ENCODE measurements around the gene CDKL1.
"Not testable (repeated sequence)": the region's sequence is repeated elsewhere in the genome, so short reads cannot be mapped to it uniquely, and the experiment has no call there.

Gene CDKL1

DNA sequence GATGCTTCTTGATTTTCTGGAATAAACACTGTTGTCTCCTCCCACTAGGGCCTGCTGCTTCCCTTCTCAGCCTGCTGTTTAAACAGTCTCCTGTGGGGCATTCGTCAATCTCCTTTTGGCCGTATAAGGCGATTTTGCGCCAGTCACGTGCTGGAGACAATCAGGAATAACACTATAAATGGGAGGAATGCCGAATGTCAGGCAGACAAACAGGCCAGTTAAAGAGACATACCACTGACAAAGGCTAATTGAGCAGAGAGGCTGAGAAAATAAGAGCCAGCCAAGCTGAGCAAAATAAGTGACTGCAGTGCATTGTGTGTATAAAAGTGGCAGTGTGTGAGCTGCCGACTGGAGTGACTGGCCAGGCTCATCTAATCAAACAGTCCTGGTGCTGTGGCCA, 61.3 kb downstream of the CDKL1 start:
- DNase-seq (ENCODE audit: low read depth, low spot score) = peak; percentile 86

DNA sequence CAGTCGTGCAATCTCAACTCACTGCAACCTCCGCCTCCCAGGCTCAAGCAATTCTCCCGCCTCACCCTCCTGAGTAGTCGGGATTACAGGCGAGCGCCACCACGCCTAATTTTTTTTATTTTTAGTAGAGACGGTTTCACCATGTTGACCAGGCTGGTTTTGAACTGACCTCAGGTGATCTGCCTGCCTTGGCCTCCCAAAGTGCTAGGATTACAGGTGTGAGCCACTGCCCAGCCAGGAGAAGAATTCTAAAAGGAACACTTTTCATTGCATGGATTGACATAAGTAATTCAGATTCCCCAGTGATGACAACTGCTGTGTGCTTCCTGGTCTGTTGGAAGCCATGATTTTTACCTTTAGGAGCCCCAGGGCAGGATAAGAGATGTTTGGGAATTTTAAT, 62.5 kb downstream of the CDKL1 start:
- DNase-seq (ENCODE audit: low read depth, low spot score) = no peak

DNA sequence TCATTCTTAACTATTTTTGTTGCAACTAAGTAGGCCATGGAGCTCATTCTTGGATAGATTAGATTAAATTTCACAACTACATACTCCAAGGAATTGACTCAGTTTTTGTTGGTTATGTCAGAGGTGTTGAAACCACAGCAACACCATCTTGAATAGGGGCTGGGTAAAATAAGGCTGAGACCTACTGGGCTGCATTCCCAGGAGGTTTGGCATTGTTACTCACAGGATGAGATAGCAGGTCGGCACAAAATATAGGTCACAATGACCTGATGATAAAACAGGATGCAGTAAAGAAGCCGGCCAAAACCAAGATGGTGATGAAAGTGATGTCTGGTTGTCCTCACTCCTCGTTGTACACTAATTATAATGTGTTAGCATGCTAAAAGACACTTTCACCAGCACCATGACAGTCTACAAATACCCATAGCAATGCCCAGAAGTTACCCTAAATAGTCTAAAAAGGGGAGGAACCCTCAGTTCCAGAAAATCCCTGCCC, 63.6 kb downstream of the CDKL1 start:
- peak; percentile 13 for DNase-seq (ENCODE audit: low read depth, low spot score)

DNA sequence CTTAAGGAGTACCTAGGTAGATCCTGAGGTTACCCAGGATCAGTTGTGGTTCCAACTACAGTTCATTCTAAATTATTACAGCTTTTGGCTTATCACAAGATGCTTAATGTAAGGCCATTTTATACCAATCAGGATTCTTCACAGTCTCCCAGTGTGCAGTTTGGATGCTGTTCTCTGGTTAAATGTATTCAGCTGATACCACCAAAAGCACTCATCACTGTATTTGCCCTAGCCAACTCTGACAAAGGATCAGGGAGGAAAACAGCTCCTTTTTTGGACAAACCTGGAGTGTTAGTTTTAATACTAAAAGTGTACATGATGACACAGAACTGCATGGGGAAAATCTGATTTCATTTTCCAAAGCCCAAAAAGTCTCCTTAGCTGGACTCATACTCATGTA, 65.1 kb downstream of the CDKL1 start:
- DNase-seq (ENCODE audit: low read depth, low spot score) = no peak

DNA sequence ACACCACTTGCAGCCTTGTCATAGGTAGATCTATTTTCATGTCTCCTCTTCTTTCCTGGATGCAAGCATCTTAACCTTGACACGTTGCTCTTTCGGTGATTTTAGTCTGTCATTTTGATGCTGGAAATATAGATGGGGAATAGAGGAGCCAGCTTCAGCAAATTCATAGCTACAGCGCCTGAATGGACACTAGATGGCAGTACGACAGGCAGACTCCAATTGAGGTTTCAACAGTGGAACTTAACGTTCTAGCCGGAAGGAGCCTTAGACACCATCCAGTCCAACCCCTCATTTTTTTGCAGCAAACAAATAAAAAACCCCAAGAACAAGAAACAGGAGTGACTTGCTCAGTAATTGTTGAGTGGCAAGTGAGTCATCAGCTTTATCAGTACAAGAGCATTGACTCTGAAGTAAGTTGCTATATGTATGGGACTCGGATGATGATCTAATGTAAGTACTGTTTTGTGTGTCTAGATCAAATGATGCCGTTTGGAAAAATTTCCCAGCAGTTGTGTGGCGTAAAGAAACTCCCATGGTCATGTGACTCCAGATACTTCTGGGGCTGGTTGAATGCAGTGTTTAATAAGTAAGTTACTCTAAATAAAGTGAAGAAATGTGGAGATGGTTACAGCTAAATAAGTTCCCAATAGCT, 75.5 kb downstream of the CDKL1 start:
- peak; percentile 58 for DNase-seq (ENCODE audit: low read depth, low spot score)

DNA sequence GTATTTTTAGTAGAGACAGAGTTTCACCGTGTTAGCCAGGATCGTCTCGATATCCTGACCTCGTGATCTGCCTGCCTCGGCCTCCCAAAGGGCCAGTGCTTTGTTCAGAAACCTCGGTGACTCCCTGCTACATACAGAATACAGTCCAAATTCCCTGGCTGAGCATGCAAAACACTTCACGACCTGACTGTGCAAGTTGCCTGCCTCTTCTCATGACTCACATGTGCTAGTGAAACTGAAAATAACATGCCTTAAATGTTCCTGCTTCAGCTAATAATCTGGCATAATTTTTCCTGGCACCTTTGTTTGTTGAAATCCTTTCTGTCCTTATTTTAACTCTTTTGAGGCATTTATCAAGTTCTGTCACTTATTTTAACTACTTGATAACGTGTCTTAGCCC, 76.4 kb downstream of the CDKL1 start:
- DNase-seq (ENCODE audit: low read depth, low spot score) = no peak

DNA sequence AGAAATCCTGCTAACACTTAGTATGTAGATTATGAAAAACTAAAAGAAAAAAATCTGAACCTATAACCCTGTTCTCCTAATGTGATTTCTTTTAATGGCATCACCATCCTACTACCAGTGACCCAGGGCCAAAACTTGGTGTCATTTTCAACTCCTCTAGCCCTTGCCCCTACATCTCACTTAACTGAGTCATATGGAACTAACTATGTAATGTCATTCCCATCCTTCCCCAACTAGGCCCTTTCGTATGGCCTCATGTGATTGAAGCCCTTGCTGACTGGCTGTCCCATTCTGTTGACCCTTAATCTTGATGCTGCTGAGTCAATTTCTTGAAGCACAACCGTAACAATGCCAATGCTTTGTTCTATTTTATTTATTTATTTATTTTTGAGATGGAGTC, 77.0 kb downstream of the CDKL1 start:
- DNase-seq (ENCODE audit: low read depth, low spot score) = no peak

DNA sequence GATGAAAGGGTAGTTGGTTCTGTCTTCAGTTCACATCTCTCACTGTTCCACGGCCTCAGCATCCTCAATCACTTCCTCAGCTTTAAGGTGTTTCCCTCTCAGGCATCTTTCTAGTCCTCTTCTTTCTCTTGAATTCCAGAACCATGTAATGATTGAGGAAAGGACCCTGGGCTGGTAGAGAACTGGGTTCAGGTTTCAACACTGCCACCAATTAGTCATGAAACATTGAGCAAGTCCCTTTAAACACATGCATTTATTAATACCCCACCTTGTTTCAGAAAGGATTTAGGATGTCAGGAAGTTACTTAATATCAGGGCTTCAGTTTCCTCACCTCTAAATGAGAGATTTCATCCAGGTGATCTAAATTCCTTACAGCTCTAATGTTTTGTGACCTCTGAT, 77.4 kb downstream of the CDKL1 start:
- DNase-seq (ENCODE audit: low read depth, low spot score) = no peak

DNA sequence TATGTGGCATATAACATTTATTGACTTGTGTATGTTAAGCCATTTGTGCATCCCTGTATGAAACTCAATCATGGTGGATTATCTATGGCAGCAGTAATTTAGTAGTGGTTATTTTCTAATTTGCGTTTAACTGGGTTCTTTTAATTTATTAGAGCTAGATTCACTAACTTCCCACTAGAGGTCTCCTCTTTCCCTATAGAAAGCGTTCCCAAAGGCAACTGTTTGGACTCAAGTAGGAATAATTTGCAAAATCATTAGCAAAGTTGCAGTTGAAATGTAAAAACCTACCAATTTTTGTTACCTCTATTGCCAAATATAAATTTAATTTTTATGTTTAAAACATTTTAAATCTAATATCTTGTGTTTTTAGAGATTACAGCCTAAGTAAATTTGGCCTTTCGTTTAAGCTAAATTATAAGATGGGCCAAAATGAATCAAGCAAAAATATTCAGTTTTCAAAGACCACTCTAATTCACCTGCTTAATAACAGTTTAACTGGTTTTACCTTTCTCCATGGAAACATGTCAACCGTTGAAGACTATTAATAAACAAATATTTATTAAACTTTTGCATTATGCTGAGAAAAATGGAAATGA, 78.6 kb downstream of the CDKL1 start:
- DNase-seq (ENCODE audit: low read depth, low spot score) = no peak

DNA sequence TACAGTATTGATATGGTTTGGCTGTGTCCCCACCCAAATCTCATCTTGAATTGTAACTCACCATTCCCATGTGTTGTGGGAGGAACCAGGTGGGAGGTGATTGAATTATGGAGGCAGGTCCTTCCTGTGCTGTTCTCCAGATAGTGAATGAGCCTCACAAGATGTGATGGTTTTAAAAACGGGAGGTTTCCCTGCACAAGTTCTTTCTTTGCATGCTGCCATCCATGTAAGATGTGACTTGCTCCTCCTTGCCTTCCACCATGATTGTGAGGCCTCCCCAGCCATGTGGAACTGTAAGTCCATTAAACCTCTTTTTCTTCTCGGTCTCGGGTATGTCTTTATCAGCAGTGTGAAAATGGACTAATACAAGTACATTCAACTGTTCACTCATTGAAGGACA, 82.6 kb downstream of the CDKL1 start:
- not testable (repeated sequence) for DNase-seq (ENCODE audit: low read depth, low spot score)

DNA sequence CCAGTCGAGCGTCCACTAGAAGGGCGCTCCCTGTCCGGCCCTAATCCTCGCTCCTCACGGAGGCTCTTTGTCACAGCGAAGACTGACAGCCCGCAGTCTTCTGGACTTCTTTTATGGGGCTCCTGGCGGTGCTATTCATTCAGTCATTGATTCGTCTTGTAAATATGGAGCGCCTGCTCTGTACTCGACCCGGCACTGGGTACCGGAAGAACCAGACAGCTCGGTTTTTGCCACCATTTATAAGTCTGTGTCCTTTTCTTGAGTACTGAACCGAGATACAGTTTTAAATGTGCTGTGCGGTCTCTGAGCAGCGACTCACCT, 84.0 kb downstream of the CDKL1 start:
- no peak for DNase-seq (ENCODE audit: low read depth, low spot score)

DNA sequence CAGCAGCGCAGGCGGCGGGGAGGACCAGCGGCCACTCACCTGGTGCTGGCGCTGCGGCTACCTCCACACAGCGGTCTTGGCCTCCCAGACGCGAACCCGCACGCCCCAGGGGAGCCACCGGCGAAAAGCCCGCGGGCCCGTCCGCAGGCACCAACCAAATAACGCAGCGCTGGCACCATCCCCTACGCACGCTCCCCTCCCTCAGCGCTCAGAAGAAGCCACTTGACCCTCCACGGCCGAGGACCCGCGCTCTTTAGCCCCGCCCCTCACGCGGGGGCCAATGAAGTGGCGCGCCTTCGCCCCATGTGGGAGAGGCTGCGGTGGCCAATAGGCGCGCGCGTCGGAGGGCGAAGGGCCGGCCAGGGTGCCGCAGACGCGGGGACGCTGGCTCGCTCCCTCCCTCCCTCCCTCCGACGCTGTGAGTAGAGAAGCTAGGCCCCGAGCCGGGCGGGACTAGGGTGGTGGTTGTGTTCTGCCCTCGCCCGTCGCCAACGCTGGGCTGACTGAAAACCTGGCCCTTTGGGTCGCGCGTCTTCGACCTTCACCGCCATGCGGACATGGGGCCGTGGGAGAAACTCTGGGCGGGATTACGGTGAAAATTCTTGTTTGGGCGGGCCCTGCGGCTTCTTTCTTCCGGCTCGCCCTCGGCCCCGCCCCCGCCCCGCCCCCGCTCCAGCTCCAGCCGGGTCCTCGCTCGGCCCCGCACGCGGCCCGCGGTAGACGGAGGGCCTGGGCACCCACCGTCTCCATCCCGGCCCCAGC, 84.5 kb downstream of the CDKL1 start, which contains the start of the genes DMAC2L and L2HGDH:
Gene DMAC2L (plus strand): TSS at position 353 of the 762 bp plus-strand sequence. CDS start 9,164 bp downstream, outside the sequence.
Gene L2HGDH (minus strand): TSS at position 258 of the 762 bp plus-strand sequence. CDS start 79 bp downstream, at position 179.
- peak; percentile 98 for DNase-seq (ENCODE audit: low read depth, low spot score)

DNA sequence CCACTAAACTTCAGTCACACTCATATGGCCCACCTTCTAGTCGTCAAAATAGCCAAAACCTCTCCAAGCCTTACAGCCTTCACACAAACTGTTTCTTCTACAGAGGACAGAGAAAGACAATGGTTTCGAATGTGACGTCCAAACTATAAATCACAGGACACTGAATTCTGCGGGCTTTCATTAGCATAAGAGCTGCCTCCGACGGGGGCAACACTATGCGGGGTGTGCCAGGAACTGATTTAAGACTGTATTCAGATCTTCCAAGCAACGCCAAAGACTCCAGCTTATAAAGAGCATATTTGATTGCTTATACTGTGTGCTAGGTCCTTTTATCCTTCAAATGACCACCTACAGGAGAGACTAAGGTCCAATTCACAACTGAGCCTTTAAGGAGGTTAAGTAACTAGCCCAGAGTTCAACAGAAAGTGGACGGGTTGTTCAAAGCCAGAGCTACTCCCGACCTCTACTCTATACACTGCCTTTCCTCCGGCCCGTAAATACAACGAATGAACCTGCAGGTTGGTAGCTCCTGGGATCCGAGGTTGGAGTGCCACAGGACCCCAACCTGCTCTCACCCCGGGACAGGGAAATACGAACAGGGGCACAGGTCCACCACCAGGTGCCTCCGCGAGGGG, 85.2 kb downstream of the CDKL1 start:
- DNase-seq (ENCODE audit: low read depth, low spot score) = no peak

DNA sequence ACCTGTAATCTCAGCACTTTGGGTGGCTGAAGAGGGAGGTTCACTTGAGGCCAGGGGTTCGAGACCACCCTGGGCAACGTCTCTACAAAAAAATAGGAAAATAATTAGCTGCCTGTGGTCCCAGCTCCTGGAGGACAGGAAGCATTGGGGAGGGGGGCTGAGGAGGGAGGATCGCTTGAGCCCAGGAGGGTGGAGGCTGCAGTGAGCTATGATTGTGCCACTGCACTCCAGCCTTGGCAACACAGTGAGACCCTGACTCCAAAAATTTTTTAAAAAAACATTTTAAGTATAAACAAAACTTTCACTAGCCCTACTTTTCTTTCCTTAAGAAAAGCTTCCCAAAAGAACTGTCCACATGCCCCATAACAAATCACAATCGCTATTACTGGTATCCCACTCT, 86.2 kb downstream of the CDKL1 start:
- DNase-seq (ENCODE audit: low read depth, low spot score) = no peak

DNA sequence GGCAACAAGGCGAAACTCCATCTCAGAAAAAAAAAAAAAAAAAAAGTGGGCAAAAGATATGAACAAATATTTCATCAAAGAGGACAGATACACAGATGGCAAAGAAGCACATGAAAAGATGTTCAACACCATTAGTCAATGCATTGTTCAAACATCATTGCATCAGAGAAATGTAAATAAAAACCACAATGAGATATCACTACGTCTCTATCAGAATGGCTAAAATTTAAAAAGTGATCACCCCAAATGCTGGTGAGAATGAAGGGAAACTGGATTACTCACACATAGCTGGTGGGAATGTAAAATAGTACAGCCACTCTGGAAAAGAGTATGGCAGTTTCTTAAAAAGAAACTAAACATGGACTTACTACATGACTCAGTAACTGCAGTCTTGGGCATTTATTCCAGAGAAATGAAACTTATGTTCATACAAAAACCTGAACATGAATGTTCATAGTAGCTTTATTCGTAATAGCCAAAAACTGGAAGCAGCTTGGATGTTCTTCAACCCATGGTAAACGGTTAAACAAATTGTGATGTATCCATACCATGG, 88.2 kb downstream of the CDKL1 start:
- DNase-seq (ENCODE audit: low read depth, low spot score) = no peak

DNA sequence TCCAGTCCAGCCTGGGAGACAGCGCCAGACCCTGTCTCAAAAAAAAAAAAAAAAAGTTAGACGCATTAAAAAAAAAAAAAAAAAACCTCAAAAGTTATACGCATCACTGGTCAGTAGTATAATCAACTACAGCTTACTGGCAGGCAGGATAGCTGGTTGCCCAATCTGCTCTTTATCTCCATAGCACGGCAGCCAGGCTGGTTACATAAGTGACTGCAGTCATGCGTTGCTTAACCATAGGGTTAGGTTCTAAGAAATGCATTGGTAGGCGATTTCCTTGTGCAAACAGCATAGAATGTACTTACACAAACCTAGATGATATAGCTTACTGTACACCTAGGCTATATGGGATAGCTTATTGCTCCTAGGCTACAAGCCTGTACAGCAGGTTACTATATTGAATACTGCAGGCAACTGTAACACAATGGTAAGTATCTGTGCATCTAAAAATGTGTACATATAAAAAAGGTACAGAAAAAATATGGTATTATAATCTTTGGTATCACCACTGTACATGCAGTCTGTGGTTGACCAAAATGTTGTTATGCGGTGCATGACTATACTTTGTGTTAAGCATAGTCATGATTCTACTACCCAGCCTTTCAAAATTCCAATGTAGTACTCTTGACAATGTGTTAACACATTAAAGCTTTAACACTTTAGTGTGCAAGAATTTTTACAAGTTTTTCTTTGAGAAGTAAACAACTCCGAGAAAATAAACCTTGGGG, 92.8 kb downstream of the CDKL1 start:
- DNase-seq (ENCODE audit: low read depth, low spot score) = no peak

DNA sequence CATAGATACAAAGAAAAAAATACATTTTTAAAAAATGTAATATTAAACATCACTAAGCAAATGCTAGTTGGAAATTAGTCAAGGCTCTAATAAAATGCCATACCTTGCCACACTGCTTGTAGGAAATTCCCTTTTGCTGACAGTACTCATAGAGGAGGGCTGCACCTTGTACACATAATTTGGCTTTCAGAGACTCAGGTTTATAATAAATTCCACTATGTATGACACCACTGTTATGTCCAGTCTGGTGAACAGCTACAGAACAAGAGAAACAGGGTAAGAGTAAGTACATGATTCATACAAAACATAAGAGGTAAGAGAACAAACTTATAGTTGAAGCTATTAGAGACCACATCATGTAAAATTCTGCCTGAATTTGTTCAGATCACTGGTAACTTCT, 94.8 kb downstream of the CDKL1 start:
- DNase-seq (ENCODE audit: low read depth, low spot score) = no peak

DNA sequence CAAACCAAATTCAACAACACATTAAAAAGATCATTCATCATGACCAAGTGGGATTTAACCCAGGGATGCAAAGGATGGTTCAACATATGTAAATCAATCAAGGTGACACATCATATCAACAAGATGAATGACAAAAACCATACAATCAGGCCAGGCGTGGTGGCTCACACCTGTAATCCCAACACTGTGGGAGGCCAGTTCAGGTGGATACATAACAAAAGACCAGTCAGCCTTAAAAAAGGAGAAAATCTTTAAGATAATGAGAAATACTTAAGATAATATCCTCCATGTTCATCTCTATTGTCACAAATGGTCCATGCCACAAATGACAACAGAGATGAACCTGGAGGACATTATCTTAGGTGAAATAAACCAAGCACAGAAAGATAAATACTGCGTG, 97.1 kb downstream of the CDKL1 start:
- no peak for DNase-seq (ENCODE audit: low read depth, low spot score)

DNA sequence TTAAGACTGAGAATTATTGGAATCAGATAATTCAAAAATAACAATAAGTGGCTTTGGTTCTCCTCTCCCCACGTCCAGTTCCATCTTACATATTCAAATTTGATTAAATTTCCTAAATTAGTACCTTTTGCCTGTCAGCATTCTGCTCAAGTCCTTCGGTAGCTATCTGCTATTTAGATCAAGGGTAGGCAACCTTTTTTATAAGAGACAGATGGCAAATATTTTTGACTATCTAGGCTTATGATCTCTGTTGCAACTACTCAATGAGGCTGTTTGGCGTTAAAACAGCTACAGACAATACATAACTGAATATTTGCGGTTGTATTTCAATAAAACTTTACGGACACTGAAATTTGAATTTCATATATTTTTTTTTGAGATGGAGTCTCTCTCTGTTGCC, 106.4 kb downstream of the CDKL1 start:
- no peak for DNase-seq (ENCODE audit: low read depth, low spot score)

DNA sequence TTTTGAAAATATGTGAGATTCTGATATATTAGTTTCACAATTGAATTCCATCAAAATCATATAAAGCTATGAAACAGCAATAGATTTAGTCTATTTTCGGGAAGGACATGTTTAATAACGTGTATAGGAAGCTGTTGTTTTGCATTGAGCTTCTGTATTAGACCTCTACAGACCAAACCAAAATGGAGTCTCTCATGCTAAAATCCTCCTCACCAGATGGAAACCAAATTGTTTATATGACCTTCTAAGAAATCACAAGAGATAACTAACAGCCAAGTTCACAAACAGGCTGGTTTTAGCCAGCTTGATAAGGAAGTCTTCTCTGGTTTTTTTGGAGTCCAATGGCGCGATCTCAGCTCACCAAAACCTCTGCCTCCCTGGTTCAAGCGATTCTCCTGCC, 108.5 kb downstream of the CDKL1 start:
- no peak for DNase-seq (ENCODE audit: low read depth, low spot score)

DNA sequence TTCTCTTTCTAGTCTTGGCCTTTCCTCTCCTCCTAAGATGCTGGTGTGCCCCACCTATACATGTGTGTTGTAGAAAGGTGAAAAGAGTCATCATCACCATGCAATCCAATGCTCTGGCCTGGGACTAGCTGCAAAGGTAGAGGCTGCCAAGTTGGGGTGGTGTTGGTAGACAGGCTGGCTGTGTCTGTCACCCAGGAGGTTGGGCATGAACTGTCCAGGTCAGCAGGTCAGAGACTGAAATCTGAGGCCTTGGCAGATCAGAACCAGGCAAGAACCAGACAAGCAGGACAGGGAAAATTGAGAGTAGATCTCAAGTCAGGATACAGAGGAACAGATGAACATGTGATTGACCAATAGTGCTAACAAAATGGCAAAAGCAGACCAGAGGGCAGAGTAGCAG, 110.8 kb downstream of the CDKL1 start:
- DNase-seq (ENCODE audit: low read depth, low spot score) = no peak
